GM10266 (cell line): ENCODE data around the gene ISL1.

Experiments
- DNase-seq: peaks from one replicate; pipeline ENCODE4 v3.0.0; 2012; ENCODE audit errors: extremely low spot score
- CTCF ChIP-seq: IDR thresholded peaks from 2 replicates; pipeline ENCODE4 v1.5.1; 2012; ENCODE audit warnings: mild to moderate bottlenecking, low read depth; ENCODE audit not compliant: control insufficient read depth, insufficient read depth; ENCODE audit errors: missing control alignments

ISL1 gene

GRCh38 chr5:51399643-51400006 is 16.4 kb downstream of the ISL1 start:
- DNase-seq: no peak
- no peak for TF ChIP-seq CTCF

- DNase-seq: no peak
- TF ChIP-seq CTCF: no peak
Observed at GRCh38 chr5:51404255-51404654, 21.0 kb downstream of the ISL1 start.

- DNase-seq: no peak
- no peak for TF ChIP-seq CTCF
Observed at GRCh38 chr5:51411921-51412325, 28.7 kb downstream of the ISL1 start.

- DNase-seq: no peak
- no peak for TF ChIP-seq CTCF
Observed at GRCh38 chr5:51414516-51414915, 31.3 kb downstream of the ISL1 start.

GRCh38 chr5:51416149-51416548 is 32.9 kb downstream of the ISL1 start:
- no peak for TF ChIP-seq CTCF
- no peak for DNase-seq

- TF ChIP-seq CTCF: no peak
- no peak for DNase-seq
Observed at GRCh38 chr5:51433052-51433710, 49.9 kb downstream of the ISL1 start.

- DNase-seq: no peak
- TF ChIP-seq CTCF: no peak
Observed at GRCh38 chr5:51439232-51439631, 56.0 kb downstream of the ISL1 start.
